Measurements from ENCODE around the gene KIAA0825.

Gene KIAA0825

DNA sequence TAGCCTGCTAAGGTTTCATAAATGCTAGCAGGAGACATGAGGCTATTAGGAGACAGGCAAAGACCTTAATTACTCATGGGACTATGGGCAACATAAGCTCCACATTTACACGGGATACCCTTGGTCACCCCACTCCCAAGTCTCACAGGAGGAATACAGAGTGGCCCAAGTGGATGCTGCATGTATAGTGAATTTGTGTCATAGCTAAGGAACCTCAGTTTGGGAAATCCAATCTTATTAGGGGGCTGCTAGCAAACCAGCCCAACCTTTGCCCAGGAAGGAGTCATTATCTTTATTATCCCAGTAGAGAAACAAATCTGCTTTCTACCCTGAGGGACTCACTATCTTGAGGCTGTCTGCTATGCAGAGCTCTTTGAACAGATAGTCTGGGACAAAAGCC lies 405.9 kb downstream of the KIAA0825 start:
- Histone ChIP-seq H3K27ac (ENCODE audit: low read length) (no peak overlapping the region), H3K9ac (ENCODE audit: low read depth, low read length) (no peak overlapping the region), H3K36me3 (ENCODE audit: insufficient read depth, low read length) (no peaks in the 10 kb centered on the region), H3K4me1 (ENCODE audit: insufficient read depth, low read length) (peaks cover 11% of the 10 kb centered on the region), H4K20me1 (ENCODE audit: insufficient read depth, low read length) (no peaks in the 10 kb centered on the region), H3K79me2 (ENCODE audit: insufficient read depth, low read length) (no peaks in the 10 kb centered on the region), H3K4me3 (ENCODE audit: low read depth in 1 of 2, low read length in 2 of 2) (no peak overlapping the region), H3K9me3 (ENCODE audit: insufficient read depth, low read length, severe bottlenecking) (no peaks in the 10 kb centered on the region), H3K4me2 (ENCODE audit: insufficient read depth, low read length) (no peak overlapping the region), H2AFZ (ENCODE audit: low read depth, low read length) (no peak overlapping the region), H3K27me3 (ENCODE audit: insufficient read depth, low read length, poor library complexity) (no peaks in the 10 kb centered on the region)
- no peak for DNase-seq
- TF ChIP-seq, protein P1, sequence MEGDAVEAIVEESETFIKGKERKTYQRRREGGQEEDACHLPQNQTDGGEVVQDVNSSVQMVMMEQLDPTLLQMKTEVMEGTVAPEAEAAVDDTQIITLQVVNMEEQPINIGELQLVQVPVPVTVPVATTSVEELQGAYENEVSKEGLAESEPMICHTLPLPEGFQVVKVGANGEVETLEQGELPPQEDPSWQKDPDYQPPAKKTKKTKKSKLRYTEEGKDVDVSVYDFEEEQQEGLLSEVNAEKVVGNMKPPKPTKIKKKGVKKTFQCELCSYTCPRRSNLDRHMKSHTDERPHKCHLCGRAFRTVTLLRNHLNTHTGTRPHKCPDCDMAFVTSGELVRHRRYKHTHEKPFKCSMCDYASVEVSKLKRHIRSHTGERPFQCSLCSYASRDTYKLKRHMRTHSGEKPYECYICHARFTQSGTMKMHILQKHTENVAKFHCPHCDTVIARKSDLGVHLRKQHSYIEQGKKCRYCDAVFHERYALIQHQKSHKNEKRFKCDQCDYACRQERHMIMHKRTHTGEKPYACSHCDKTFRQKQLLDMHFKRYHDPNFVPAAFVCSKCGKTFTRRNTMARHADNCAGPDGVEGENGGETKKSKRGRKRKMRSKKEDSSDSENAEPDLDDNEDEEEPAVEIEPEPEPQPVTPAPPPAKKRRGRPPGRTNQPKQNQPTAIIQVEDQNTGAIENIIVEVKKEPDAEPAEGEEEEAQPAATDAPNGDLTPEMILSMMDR (IDR thresholded peaks at IDR 0.05; ENCODE audit: borderline replicate concordance, extremely low read depth, low read length, poor library complexity, severe bottlenecking) = no peak
- TF ChIP-seq EZH2 (IDR thresholded peaks at IDR 0.05; ENCODE audit: borderline replicate concordance, low read depth, low read length, severe bottlenecking) = no peak
- no peak for ATAC-seq (ENCODE audit: insufficient read depth, low read depth)

DNA sequence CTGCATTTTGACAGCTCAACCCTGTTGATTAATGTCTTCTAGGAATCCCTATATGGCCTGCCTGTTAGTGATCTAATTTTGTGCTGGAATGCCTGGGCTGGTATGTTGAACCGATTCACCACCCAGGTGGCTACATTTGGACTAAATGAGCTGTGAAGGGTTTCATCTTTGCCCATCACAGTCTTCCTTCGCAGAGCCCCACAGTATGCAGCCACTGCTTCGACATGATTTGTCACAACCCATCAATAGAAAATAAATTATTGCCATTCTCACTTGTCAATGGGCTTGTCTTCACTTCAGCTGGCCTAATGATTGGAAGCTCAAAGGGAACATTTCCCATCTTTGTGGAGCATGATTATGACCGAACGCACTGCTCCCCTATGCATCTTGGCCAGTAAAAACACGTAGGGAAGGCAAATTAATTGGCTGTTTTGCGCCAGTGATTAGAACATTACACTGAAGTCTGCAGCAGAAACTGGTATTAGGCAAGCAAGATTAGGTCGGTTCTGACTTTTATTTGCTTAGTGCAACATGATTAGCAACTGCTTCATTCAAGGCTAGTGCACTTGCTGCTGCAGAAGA lies 408.5 kb downstream of the KIAA0825 start:
- no peak for TF ChIP-seq EZH2 (IDR thresholded peaks at IDR 0.05; ENCODE audit: borderline replicate concordance, low read depth, low read length, severe bottlenecking)
- TF ChIP-seq, protein P1 (IDR thresholded peaks at IDR 0.05; ENCODE audit: borderline replicate concordance, extremely low read depth, low read length, poor library complexity, severe bottlenecking) = no peak
- Histone ChIP-seq H3K79me2 (ENCODE audit: insufficient read depth, low read length) (no peaks in the 10 kb centered on the region), H3K36me3 (ENCODE audit: insufficient read depth, low read length) (no peaks in the 10 kb centered on the region), H3K9me3 (ENCODE audit: insufficient read depth, low read length, severe bottlenecking) (no peaks in the 10 kb centered on the region), H3K9ac (ENCODE audit: low read depth, low read length) (no peak overlapping the region), H4K20me1 (ENCODE audit: insufficient read depth, low read length) (no peaks in the 10 kb centered on the region), H3K27ac (ENCODE audit: low read length) (no peak overlapping the region), H3K4me1 (ENCODE audit: insufficient read depth, low read length) (no peaks in the 10 kb centered on the region; the same call in 1 of the 2 replicates), H3K27me3 (ENCODE audit: insufficient read depth, low read length, poor library complexity) (no peaks in the 10 kb centered on the region), H3K4me3 (ENCODE audit: low read depth in 1 of 2, low read length in 2 of 2) (no peak overlapping the region), H2AFZ (ENCODE audit: low read depth, low read length) (no peak overlapping the region), H3K4me2 (ENCODE audit: insufficient read depth, low read length) (no peak overlapping the region)
- ATAC-seq (ENCODE audit: insufficient read depth, low read depth) = no peak
- DNase-seq = no peak

DNA sequence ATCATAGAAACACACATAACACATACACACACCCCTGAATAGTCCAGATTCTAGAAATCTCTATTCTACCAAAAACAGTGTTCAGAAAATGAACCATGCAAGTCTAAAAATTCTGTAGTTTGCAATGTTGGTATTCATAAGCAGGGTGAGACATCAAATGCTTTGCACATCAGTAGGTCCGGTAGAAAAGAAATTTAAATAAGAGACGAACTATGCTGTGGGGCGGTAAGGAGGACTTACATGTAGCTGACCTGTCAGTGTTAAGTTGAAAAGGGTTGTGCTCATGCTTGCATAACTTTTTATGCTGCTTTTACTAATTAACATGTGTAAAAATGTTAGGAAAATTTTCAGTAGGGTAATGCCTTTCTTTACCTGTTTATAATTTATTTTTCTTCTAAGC lies 409.1 kb downstream of the KIAA0825 start:
- H3K79me2 ChIP-seq (ENCODE audit: insufficient read depth, low read length) = no peaks in the 10 kb centered on the region
- H3K9me3 ChIP-seq (ENCODE audit: insufficient read depth, low read length, severe bottlenecking) = no peaks in the 10 kb centered on the region
- H3K4me3 ChIP-seq (ENCODE audit: low read depth in 1 of 2, low read length in 2 of 2) = no peak overlapping the region
- H3K4me1 ChIP-seq (ENCODE audit: insufficient read depth, low read length) = no peaks in the 10 kb centered on the region; the same call in 1 of the 2 replicates
- no peak overlapping the region for H2AFZ ChIP-seq (ENCODE audit: low read depth, low read length)
- no peak overlapping the region for H3K9ac ChIP-seq (ENCODE audit: low read depth, low read length)
- DNase-seq (no peak), ATAC-seq (ENCODE audit: insufficient read depth, low read depth) (no peak)
- no peak overlapping the region for H3K27ac ChIP-seq (ENCODE audit: low read length)
- no peak overlapping the region for H3K4me2 ChIP-seq (ENCODE audit: insufficient read depth, low read length)
- no peaks in the 10 kb centered on the region for H3K36me3 ChIP-seq (ENCODE audit: insufficient read depth, low read length)
- no peaks in the 10 kb centered on the region for H3K27me3 ChIP-seq (ENCODE audit: insufficient read depth, low read length, poor library complexity)
- no peak for TF ChIP-seq EZH2 (IDR thresholded peaks at IDR 0.05; ENCODE audit: borderline replicate concordance, low read depth, low read length, severe bottlenecking)
- TF ChIP-seq, protein P1 (IDR thresholded peaks at IDR 0.05; ENCODE audit: borderline replicate concordance, extremely low read depth, low read length, poor library complexity, severe bottlenecking) = no peak
- no peaks in the 10 kb centered on the region for H4K20me1 ChIP-seq (ENCODE audit: insufficient read depth, low read length)
